NCI-H2196 (cell line): Measurements from ENCODE around the gene TTC6.

Source experiments
- DNase-seq: peaks from one replicate; lab custom pipeline; 2025; ENCODE audit not compliant: unreplicated experiment; lab: John Stamatoyannopoulos, UW

Gene TTC6

DNA sequence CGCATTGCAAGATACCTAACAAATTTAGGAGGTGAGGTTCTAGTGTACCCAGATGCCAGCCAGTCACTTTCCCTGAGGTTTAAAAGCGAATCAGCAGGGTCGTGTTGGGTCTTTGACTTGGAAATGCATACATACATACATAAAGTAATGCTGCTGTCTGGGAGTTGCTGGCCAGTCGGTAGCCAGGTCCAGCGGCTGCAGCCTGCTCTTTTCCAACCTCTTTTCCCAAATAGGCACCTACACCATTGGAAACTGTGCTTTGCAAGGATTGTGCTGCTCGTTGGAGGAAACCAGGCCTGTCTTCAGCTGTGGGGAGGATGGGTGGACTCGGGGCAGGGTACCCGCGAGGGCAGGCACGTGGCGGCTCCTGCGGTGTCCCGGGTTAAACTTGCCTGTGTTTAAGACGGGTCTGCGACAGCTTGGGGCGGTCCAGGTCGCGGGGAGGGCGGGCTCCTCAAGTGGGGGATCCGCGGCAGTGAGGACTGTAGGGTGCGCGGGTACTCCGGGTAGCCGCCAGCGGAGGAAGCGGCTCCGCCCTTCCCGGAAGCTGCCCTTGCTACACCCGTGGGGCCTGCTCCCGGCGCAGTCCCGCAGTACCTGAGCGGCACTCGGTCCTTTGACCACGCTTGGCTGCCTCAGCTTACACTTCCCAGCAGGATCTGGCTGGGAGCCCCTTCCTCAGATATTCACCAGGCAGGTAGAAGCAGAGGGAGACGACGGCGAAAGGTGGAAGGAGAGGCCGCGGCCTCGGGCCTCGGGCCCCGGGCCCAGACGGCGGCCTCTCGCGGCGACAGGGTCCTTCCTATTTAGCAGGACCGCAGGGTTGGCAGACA, 2.7 kb downstream of the TTC6 start:
- DNase-seq = no peak

GRCh38 chr14:37598747-37599506, 3.5 kb downstream of the TTC6 start:
- DNase-seq = no peak

DNA sequence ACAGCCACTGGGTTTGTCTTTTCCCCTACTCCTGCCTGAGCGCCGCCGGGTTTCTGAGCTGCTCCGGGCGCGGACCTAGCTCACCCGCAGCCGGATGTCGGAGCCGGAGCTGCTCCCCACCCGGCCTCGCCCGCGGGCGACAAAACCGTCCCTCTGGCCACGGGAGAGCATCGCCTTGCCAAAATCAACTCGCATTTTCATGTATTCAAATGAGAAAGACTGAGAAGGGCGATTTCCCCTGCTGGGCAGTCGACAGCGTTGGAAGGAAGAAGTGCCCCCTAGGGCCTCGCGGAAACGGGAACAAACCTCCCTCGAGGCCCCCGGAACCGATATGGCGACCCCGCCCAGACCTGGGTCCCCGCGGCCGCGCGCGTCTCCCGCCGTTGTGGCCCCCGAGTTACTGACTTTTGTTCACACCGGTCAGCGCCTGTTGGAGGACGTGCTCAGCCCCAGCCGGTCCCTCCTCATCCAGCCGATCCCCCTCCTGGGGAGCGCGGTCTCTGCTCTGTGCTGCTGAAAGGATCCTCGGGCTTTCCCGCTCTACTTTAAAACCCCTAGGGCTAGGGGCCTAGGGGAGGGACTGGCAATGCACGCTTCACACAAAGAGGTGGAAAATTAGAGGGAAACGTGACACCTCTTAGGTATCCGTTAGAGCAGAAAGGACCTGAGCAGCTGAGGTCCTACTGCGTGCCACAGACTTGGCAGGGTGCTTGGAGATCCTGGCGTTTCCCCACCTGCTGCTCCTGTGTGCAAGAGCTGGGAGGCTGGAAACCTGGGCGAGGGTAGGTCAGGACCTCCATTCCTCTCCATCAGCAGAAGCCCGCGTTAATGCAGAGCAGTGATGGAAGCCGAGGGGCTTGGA, 4.3 kb downstream of the TTC6 start:
- no peak for DNase-seq

GRCh38 chr14:37600880-37601741, 5.7 kb downstream of the TTC6 start:
- no peak for DNase-seq

- DNase-seq = no peak
These were observed 6.4 kb downstream of the TTC6 start for GRCh38 chr14:37601865-37602264.

DNA sequence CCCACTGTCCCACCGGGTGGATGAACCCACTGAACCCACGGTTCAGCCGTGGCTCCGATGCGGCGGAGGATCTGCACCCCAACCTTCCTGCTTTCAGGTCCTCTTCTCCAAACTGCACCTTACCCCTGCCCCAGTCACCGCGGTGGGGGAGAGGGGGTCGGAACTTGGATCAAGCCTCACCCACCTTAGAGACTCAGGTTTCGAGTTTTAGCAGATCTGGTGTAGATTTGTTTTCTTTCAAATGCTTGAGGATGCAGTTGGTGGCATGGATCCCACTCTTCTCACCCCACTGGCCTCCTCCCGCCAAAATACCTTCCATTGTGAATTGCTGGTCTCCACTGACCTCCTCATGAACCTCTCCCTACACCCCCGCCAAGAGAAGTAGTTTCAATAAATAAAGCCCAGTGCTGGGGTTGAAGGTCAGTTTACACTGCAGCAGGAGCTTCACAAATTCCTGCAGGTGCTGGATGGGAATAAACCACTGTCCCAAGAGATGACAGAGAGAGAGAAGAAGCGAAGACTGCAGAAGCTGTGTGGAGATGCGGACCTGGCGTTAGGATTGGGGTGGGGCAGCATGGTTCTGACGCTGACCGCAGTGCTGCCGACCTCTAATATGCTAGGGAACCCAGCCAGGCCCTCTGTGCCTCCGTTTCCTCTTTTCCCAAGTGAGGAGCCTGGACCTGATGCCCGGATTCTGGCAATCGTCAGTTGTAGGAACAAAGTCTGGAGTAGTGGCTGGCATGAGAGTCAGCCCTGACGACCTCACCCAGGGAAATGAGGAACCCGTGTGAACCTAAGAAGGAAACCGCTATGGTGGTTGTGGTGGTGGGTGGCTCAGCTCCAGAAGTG, 7.4 kb downstream of the TTC6 start:
- no peak for DNase-seq

DNA sequence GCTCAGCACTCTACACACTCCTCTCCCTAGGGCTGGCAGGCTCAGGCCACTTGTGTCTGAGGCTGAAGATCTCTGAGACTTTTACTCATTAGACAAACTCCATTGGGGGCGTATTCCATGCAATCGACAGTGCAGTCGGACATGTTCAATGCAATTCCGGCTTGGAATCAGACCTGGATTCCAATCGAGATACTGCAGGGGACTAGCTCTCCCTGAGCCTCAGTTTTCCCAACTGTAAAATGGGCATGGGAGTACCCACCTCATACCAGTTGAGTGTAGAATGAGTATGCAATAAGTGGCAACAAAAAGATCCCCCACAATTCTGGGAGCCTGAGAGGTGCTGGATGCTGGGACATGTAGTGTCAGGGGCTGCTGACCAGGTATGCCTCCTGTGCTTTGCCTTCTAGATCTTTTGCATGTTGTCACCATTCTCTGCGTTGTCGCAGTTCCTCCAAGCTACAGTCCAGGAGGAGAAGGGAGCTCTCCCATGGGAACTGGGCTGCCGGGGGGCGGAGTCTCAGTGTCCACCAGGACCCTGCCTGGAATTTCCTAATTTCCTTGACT, 8.3 kb downstream of the TTC6 start:
- no peak for DNase-seq

DNA sequence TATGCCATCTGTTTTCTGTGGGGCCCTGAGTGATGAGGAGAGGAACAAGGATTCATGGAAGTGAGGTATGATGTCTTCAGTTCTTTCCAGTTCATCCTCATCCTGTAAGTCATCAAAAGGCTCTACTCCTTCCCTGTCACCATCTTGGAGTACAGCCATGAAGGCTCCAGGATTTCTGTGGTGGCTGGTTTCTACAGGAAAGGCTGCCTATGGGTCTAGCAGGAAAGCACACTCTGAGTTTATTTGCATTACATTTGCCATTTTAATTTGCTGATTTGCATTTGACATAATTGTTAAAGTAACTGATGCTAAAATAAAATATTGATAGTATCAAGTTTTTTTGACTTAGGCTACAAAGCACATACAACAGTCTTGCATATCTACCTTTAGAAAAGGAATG, 11.2 kb downstream of the TTC6 start:
- no peak for DNase-seq

- no peak for DNase-seq
These were observed 13.2 kb downstream of the TTC6 start for GRCh38 chr14:37608649-37609048.

DNA sequence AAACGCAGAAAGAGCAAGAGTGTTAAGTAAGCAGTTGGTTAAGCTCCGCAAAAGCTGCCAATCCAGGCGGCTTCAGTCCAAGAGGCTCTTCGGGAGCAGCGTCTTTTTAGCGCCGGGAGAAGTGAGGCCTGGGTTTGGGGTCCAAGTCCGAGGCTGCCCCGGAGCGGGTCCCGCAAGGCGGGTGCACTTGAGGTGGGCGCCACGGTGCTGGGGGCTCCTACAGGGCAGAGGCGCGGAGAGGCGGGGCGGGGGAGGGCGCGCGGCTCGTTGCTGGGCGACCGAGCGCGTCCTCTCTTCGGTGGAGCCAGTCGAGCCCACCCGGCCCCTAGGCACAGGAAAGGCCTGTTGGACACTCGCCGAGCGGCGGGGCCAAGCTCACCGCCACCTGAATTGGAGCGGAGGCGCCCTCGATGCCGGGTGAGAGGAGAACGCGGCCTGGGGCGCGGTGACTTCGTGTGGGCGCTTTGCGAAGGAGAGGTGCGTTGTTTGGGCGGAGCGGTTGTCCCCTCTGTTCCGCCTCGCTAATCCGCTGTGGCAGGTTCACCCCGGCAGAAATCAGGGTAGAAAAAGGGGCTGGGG, 15.6 kb downstream of the TTC6 start:
- no peak for DNase-seq

DNA sequence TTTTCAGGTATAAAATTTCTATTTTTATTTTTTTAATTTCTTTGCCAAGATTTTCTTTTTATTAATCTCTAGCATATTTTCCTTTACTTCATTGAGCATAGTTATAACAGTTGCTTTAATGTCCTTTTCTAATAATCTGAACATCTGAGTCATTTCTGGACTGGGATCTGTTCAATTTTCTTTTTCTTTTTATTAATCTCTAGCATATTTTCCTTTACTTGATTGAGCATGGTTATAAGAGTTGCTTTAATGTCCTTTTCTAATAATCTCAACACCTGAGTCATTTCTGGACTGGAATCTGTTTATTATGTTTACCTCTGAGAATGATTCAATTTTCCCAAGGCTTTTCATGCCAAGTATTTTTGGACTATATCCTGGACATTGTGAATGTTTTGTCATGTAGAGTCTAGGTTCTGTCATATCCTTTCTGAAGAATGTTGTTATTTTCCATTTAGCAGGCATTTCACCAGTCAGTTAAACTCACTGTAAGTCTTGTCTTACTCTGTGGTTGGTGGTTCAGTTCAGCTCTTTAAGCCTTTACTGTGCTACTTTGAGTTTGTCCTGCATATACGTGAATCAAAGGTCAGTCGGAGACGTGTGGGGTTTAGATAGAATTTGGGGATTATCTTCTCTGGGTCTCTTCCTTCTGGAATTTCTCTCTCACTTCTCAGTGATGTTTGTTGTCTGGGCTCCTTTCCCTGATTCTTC, 20.3 kb downstream of the TTC6 start:
- DNase-seq = no peak

DNA sequence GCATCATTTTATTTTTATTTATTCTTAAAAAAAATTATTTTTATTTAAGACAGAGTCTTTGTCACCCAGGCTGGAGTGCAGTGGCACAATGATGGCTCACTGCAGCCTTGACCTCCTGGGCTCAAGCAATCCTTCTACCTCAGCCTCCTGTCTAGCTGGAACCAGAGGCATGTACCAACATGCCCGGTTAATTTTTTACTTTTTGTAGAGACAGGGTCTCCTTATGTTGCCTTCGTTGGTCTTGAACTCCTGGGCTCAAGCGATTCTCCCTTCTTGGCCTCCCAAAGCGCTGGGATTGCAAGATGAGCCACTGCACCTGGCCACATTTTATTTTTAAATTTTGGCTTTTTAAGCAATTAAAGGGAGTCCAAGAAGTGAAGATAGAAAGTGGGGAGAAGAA, 21.4 kb downstream of the TTC6 start:
- DNase-seq = no peak

- no peak for DNase-seq
These were observed 22.5 kb downstream of the TTC6 start for GRCh38 chr14:37617864-37618365.

GRCh38 chr14:37618498-37619028, 23.1 kb downstream of the TTC6 start:
- no peak for DNase-seq

GRCh38 chr14:37620856-37621255, 25.4 kb downstream of the TTC6 start:
- no peak for DNase-seq

DNA sequence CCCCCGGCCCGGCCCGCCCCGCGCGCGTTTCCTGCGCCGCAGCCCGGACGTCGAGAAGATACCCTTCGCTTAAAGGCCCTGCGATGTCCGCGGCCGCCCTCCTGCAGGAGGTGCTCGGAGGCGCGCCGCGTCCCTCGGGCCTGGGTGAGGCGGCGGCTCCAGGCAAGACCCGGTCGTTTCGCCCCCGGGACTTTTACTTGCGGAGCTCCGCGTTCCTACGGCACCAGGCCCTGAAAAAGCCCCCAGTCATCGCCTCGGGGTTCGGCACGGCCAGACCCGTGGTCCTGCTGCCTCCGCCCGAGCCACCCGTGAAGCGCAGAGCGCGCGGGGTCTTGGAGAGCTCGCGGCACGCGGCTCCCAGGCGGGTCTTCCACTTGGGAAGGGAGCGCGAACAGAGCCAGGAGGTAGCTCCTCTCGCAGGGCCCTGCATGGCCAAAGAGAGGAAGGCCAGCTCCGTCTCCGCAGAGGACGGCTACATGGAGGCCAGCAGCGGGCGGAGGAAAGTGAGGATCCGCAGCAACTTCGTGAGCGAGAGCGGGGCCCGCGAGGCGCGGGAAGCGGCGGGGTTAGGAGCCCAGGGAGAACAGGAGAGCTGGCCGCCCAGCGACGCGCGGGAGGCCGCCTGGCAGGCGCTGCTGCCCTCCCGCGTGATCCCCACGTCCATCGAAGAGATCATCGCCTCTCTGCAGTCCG, 26.9 kb downstream of the TTC6 start:
- DNase-seq = no peak

DNA sequence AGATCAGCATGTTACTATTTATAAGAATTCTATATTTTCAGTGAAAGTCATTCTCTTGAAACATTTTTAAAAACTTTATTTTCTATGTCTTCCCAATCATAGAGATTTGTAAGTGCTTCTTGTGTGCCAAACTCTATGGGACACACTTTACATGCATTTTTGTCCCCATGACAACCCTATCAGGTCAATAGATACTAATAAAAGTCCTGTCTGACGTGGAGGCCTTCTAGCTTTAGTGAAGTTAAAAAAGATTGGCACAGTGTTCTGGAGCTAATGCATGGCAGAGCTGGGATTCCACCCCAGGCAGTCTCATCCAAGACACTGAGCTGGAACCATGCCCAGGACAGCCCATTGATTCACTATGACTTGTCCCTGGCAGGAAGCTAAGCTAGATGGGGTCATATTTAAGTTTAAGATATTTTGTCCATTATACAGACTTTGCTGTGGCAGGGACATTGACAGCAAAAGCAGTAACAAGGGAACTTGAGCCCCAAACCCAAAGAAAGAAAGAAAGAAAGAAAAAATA, 28.1 kb downstream of the TTC6 start:
- peak; percentile 42 for DNase-seq
